Measurements from ENCODE around the gene RAET1G. TPM values are rescaled to one million over a fixed set of nuclear protein-coding genes. Genes with fewer than 3 reads are reported as not detected.

The RAET1G gene
- total RNA-seq, 1 donor from 2014 or later, result not detected

GRCh38 chr6:149906405-149906804 is 16.5 kb downstream of the RAET1G start:
- POLR2A ChIA-PET, result no interaction called here
- no peak overlapping the region for H3K4me3 Mint-ChIP-seq
- ATAC-seq (ENCODE audit: low read depth) (no peak), DNase-seq (no peak)
- peaks cover 1% of the 10 kb centered on the region for H3K36me3 Mint-ChIP-seq (ENCODE audit: low read depth)
- H3K27ac Mint-ChIP-seq, result no peak overlapping the region
- intact Hi-C loops (cut with micrococcal nuclease), result no loop called here
- H3K4me1 Mint-ChIP-seq, result no peaks in the 10 kb centered on the region
- TF ChIP-seq, protein P1, sequence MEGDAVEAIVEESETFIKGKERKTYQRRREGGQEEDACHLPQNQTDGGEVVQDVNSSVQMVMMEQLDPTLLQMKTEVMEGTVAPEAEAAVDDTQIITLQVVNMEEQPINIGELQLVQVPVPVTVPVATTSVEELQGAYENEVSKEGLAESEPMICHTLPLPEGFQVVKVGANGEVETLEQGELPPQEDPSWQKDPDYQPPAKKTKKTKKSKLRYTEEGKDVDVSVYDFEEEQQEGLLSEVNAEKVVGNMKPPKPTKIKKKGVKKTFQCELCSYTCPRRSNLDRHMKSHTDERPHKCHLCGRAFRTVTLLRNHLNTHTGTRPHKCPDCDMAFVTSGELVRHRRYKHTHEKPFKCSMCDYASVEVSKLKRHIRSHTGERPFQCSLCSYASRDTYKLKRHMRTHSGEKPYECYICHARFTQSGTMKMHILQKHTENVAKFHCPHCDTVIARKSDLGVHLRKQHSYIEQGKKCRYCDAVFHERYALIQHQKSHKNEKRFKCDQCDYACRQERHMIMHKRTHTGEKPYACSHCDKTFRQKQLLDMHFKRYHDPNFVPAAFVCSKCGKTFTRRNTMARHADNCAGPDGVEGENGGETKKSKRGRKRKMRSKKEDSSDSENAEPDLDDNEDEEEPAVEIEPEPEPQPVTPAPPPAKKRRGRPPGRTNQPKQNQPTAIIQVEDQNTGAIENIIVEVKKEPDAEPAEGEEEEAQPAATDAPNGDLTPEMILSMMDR (IDR thresholded peaks at IDR 0.05), result no peak
- H3K27me3 Mint-ChIP-seq, result peaks cover 16% of the 10 kb centered on the region
- CTCF ChIA-PET, result interaction anchor here (0.6 kb wide), 1 partner anchor 489 kb away, joined by 3 read pairs; no protein-coding TSS in a partner anchor
- peaks cover 10% of the 10 kb centered on the region for H3K9me3 Mint-ChIP-seq

- CTCF ChIA-PET, result interaction anchor here (0.6 kb wide), 1 partner anchor 489 kb away, joined by 3 read pairs; no protein-coding TSS in a partner anchor
Observed at GRCh38 chr6:149905911-149906371, 17.0 kb downstream of the RAET1G start.

DNA sequence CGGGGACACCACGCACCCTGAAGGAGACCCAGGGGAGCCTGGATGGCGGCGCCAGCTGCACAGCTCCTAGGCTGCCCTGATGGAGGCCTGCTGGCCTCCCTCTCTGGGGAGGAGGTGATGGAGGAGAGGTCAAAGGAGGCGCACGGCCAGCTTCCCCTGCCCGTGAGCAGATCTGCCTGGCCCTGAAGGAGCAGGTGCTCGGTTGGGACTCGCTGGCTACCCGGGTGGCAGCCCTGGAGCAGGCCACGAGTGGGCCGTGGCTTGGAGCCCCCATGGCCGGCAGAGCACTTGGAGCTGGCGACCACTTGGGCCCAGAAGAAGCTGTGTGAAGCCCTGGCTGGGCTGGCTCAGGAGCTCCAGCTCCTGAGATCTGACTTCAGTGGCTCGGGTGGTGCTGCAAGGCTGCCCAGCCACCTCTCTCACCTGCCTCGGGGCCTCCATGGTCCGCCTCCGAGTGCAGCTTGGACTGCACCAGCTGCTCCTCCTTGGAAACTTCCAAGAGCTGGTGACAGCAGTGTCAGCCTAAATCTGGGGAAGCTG is 17.5 kb downstream of the RAET1G start:
- TF ChIP-seq, protein P1 (IDR thresholded peaks at IDR 0.05), result no peak
- H3K36me3 Mint-ChIP-seq (ENCODE audit: low read depth), result peaks cover 1% of the 10 kb centered on the region
- ChIA-PET CTCF (no interaction called here), POLR2A (no interaction called here)
- ATAC-seq (ENCODE audit: low read depth) (no peak), DNase-seq (no peak)
- no peak overlapping the region for H3K27ac Mint-ChIP-seq
- peaks cover 10% of the 10 kb centered on the region for H3K9me3 Mint-ChIP-seq
- no peak overlapping the region for H3K4me3 Mint-ChIP-seq
- H3K4me1 Mint-ChIP-seq, result no peaks in the 10 kb centered on the region
- intact Hi-C loops (cut with micrococcal nuclease), result no loop called here
- H3K27me3 Mint-ChIP-seq, result peaks cover 13% of the 10 kb centered on the region

More at GRCh38 chr6:149905911-149906371, 17.0 kb downstream of the RAET1G start:
- ATAC-seq (ENCODE audit: low read depth) (no peak), DNase-seq (no peak)
- no peak overlapping the region for H3K4me3 Mint-ChIP-seq
- no peak overlapping the region for H3K27ac Mint-ChIP-seq
- peaks cover 14% of the 10 kb centered on the region for H3K27me3 Mint-ChIP-seq
- TF ChIP-seq, protein P1 (IDR thresholded peaks at IDR 0.05), result no peak
- peaks cover 1% of the 10 kb centered on the region for H3K36me3 Mint-ChIP-seq (ENCODE audit: low read depth)
- POLR2A ChIA-PET, result no interaction called here
- H3K4me1 Mint-ChIP-seq, result no peaks in the 10 kb centered on the region
- peaks cover 10% of the 10 kb centered on the region for H3K9me3 Mint-ChIP-seq
- intact Hi-C loops (cut with micrococcal nuclease), result no loop called here

GRCh38 chr6:149904661-149905370 is 18.1 kb downstream of the RAET1G start:
- CTCF ChIA-PET, result no interaction called here
- ATAC-seq (ENCODE audit: low read depth), result no peak

More at GRCh38 chr6:149904661-149905370, 18.1 kb downstream of the RAET1G start:
- H3K4me3 Mint-ChIP-seq, result no peak overlapping the region
- H3K36me3 Mint-ChIP-seq (ENCODE audit: low read depth), result peaks cover 1% of the 10 kb centered on the region
- DNase-seq, result no peak
- H3K27ac Mint-ChIP-seq, result no peak overlapping the region
- no peaks in the 10 kb centered on the region for H3K4me1 Mint-ChIP-seq
- POLR2A ChIA-PET, result no interaction called here
- H3K9me3 Mint-ChIP-seq, result peaks cover 10% of the 10 kb centered on the region
- TF ChIP-seq, protein P1 (IDR thresholded peaks at IDR 0.05), result no peak
- peaks cover 13% of the 10 kb centered on the region for H3K27me3 Mint-ChIP-seq
- intact Hi-C loops (cut with micrococcal nuclease), result no loop called here
